GM23248 (cell line): ENCODE measurements around the gene CD9. TPM values are rescaled to one million over a fixed set of nuclear protein-coding genes. Genes with fewer than 3 reads are reported as not detected.

ENCODE experiments used
- DNase-seq: peaks from one replicate; pipeline ENCODE4 v3.0.0-alpha.2; 2015
- H2AFZ ChIP-seq: fragments of 200-600 bp; sonication (generic); 2 replicates; pipeline ENCODE4 v1.6.1; 2016; ENCODE audit warnings: antibody characterized with exemption
- H3F3A ChIP-seq: fragments of 200-600 bp; sonication (generic); 2 replicates; pipeline ENCODE4 v1.6.1; 2016; ENCODE audit warnings: mild to moderate bottlenecking, antibody characterized with exemption, mixed run types; ENCODE audit not compliant: insufficient read depth
- H3K27ac ChIP-seq: fragments of 200-600 bp; sonication (generic); 2 replicates; pipeline ENCODE4 v1.5.1; 2016; ENCODE audit warnings: mild to moderate bottlenecking
- H3K27me3 ChIP-seq: fragments of 200-600 bp; sonication (generic); replicated peaks from 2 replicates; pipeline ENCODE4 v1.6.1; 2016; ENCODE audit warnings: mild to moderate bottlenecking; ENCODE audit not compliant: insufficient read depth
- H3K36me3 ChIP-seq: fragments of 200-600 bp; sonication (generic); 2 replicates; pipeline ENCODE4 v1.6.1; 2016; ENCODE audit warnings: low read depth, mild to moderate bottlenecking
- H3K4me1 ChIP-seq: fragments of 200-600 bp; sonication (generic); 2 replicates; pipeline ENCODE4 v1.6.1; 2016; ENCODE audit warnings: mild to moderate bottlenecking; ENCODE audit not compliant: insufficient read depth
- H3K4me2 ChIP-seq: fragments of 200-600 bp; sonication (generic); one replicate; pipeline ENCODE4 v1.6.1; 2016; ENCODE audit warnings: mild to moderate bottlenecking; ENCODE audit not compliant: unreplicated experiment
- H3K4me3 ChIP-seq: fragments of 200-600 bp; sonication (generic); 2 replicates; pipeline ENCODE4 v1.5.1; 2016; ENCODE audit warnings: mild to moderate bottlenecking
- H3K79me2 ChIP-seq: fragments of 200-600 bp; sonication (generic); 2 replicates; pipeline ENCODE4 v1.6.1; 2016; ENCODE audit warnings: mild to moderate bottlenecking; ENCODE audit not compliant: insufficient read depth
- H3K9ac ChIP-seq: fragments of 200-600 bp; sonication (generic); 2 replicates; pipeline ENCODE4 v1.6.1; 2016; ENCODE audit warnings: mild to moderate bottlenecking
- H3K9me2 ChIP-seq: fragments of 200-600 bp; sonication (generic); 2 replicates; pipeline ENCODE4 v1.6.1; 2016; ENCODE audit warnings: mixed run types, mild to moderate bottlenecking, moderate library complexity; ENCODE audit not compliant: insufficient read depth
- H3K9me3 ChIP-seq: fragments of 200-600 bp; sonication (generic); one replicate; pipeline ENCODE4 v1.6.1; 2017; ENCODE audit warnings: low read depth
- H4K20me1 ChIP-seq: fragments of 200-600 bp; sonication (generic); 2 replicates; pipeline ENCODE4 v1.6.0; 2016; ENCODE audit not compliant: insufficient read depth
- EZH2 ChIP-seq: fragments of 200-600 bp; sonication (generic); IDR thresholded peaks from 2 replicates; pipeline ENCODE4 v1.6.1; 2018; ENCODE audit warnings: antibody characterized with exemption, mild to moderate bottlenecking; ENCODE audit not compliant: insufficient read depth, poor library complexity, severe bottlenecking
- EZH2phosphoT487 ChIP-seq: fragments of 200-600 bp; sonication (generic); IDR thresholded peaks from 2 replicates; pipeline ENCODE4 v1.6.1; 2018; ENCODE audit warnings: antibody characterized with exemption, moderate library complexity, mild to moderate bottlenecking, low read depth; ENCODE audit not compliant: insufficient read depth
- WGBS, 2 experiments: methylation state at CpG; one replicate each; pipeline ENCODE4 v1.1.6; 2015 to 2017; ENCODE audit warnings: low lambda C conversion rate in 2 of 2, low coverage in 1 of 2; ENCODE audit errors: missing lambda C conversion rate in 2 of 2; 5-methylcytosine and 5-hydroxymethylcytosine counted together
- in situ Hi-C: fragments of 300-500 bp; cut with MboI; formaldehyde crosslinking; loops from 2 replicates; pipeline ENCODE4 v1.15.0; 2020
- polyA plus RNA-seq: library from polyadenylated mRNA; unstranded; fragments of >200 nt; fragmentation: Nextera tagmentation; extraction: Ambion mirVana; gene quantifications from 2 replicates; pipeline ENCODE4 v1.2.1, GENCODE V29; 2016
- total RNA-seq: library from RNA; depleted of rRNA; stranded (reverse); fragments of >200 nt; shearing (Covaris generic); gene quantifications from 2 replicates; pipeline ENCODE4 v1.2.3, GENCODE V29; 2014; rRNA removed

CD9 gene, protein sequence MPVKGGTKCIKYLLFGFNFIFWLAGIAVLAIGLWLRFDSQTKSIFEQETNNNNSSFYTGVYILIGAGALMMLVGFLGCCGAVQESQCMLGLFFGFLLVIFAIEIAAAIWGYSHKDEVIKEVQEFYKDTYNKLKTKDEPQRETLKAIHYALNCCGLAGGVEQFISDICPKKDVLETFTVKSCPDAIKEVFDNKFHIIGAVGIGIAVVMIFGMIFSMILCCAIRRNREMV
- total RNA-seq (24.7 and 28.6 TPM in 2 replicates), polyA plus RNA-seq (45.1 and 46.9 TPM in 2 replicates)

- Histone ChIP-seq H3K9me3 (no peaks in the 10 kb centered on the region), H3K79me2 (no peaks in the 10 kb centered on the region), H3K27ac (no peak within 1 kb of the TSS), H3K9ac (peak within 1 kb of the TSS; percentile 74), H3K27me3 (no peaks in the 10 kb centered on the region), H4K20me1 (no peaks in the 10 kb centered on the region), H3K36me3 (no peaks in the 10 kb centered on the region), H3K9me2 (no peaks in the 10 kb centered on the region), H3K4me3 (peak within 1 kb of the TSS; percentile 73), H2AFZ (peak within 1 kb of the TSS; percentile 89), H3K4me2 (peak within 1 kb of the TSS; percentile 67), H3K4me1 (peaks cover 4% of the 10 kb centered on the region; the same call in 1 of the 2 replicates), H3F3A (no peaks in the 10 kb centered on the region; the same call in 1 of the 2 replicates)
- TF ChIP-seq EZH2phosphoT487: no peak
- no peak for TF ChIP-seq EZH2
- WGBS, 2 experiments: 2 to 3% methylated on average over 59 to 65 of the region's 81 CpGs
- DNase-seq: peak; percentile 58
- in situ Hi-C loops: no loop called here
Measured at GRCh38 chr12:6200256-6201212, at the start of gene CD9. Gene CD9, plus strand, starts transcription at chr12:6200400. Its CDS starts 100 bp downstream, at chr12:6200500.

GRCh38 chr12:6154730-6155459, 45.3 kb upstream of the CD9 start:
- DNase-seq: no peak
- H3K9ac ChIP-seq: no peak overlapping the region
- no peaks in the 10 kb centered on the region for H3F3A ChIP-seq
- in situ Hi-C loops: no loop called here
- no peaks in the 10 kb centered on the region for H3K79me2 ChIP-seq
- 0 out of 2 replicates have a peak, but pooled peaks cover 3% of the 10 kb centered on the region for H3K4me1 ChIP-seq
- H3K27ac ChIP-seq: no peak overlapping the region
- no peaks in the 10 kb centered on the region for H3K9me2 ChIP-seq
- no peak overlapping the region for H2AFZ ChIP-seq
- no peaks in the 10 kb centered on the region for H3K9me3 ChIP-seq
- no peaks in the 10 kb centered on the region for H3K27me3 ChIP-seq
- H3K4me2 ChIP-seq: no peak overlapping the region
- 73 to 75% methylated on average over 15 of the region's 15 CpGs for WGBS, 2 experiments
- H3K36me3 ChIP-seq: no peaks in the 10 kb centered on the region
- no peak for TF ChIP-seq EZH2
- H4K20me1 ChIP-seq: no peaks in the 10 kb centered on the region
- no peak overlapping the region for H3K4me3 ChIP-seq

GRCh38 chr12:6157482-6157881, 42.7 kb upstream of the CD9 start:
- no peak overlapping the region for H3K4me3 ChIP-seq
- H3F3A ChIP-seq: no peaks in the 10 kb centered on the region
- H3K36me3 ChIP-seq: no peaks in the 10 kb centered on the region
- no peaks in the 10 kb centered on the region for H3K27me3 ChIP-seq
- H3K4me2 ChIP-seq: no peak overlapping the region
- no peaks in the 10 kb centered on the region for H3K9me2 ChIP-seq
- peak; percentile 32 for DNase-seq
- H3K9me3 ChIP-seq: no peaks in the 10 kb centered on the region
- no peaks in the 10 kb centered on the region for H3K79me2 ChIP-seq
- no peak overlapping the region for H2AFZ ChIP-seq
- in situ Hi-C loops: no loop called here
- H3K9ac ChIP-seq: no peak overlapping the region
- no peak overlapping the region for H3K27ac ChIP-seq
- no peaks in the 10 kb centered on the region for H4K20me1 ChIP-seq
- WGBS, 2 experiments: 58 to 66% methylated on average over 4 of the region's 4 CpGs
- no peaks in the 10 kb centered on the region for H3K4me1 ChIP-seq
- TF ChIP-seq EZH2: no peak
- no peak for TF ChIP-seq EZH2phosphoT487

GRCh38 chr12:6158255-6158654, 41.9 kb upstream of the CD9 start:
- H3K27me3 ChIP-seq: no peaks in the 10 kb centered on the region
- no peak overlapping the region for H2AFZ ChIP-seq
- WGBS, 2 experiments: 46 to 84% methylated on average over 1 to 4 of the region's 4 CpGs
- no peak overlapping the region for H3K9ac ChIP-seq
- H3K4me3 ChIP-seq: no peak overlapping the region
- H3K4me1 ChIP-seq: no peaks in the 10 kb centered on the region
- H3K79me2 ChIP-seq: no peaks in the 10 kb centered on the region
- TF ChIP-seq EZH2 (no peak), EZH2phosphoT487 (no peak)
- H3K9me2 ChIP-seq: no peaks in the 10 kb centered on the region
- H3K9me3 ChIP-seq: no peaks in the 10 kb centered on the region
- no peak overlapping the region for H3K27ac ChIP-seq
- H4K20me1 ChIP-seq: no peaks in the 10 kb centered on the region
- H3K4me2 ChIP-seq: no peak overlapping the region
- no peak for DNase-seq
- H3F3A ChIP-seq: no peaks in the 10 kb centered on the region
- H3K36me3 ChIP-seq: no peaks in the 10 kb centered on the region
- in situ Hi-C loops: no loop called here
